Measurements from ENCODE around the gene SH3RF3. TPM values are rescaled to one million over a fixed set of nuclear protein-coding genes. Genes with fewer than 3 reads are reported as not detected.

The SH3RF3 gene
- total and polyA plus RNA-seq, 2 of the 13 experiments (the other 11 are each of a cell fraction or from before 2014, with no cell fraction given): 0.04 TPM; not detected in 1

DNA sequence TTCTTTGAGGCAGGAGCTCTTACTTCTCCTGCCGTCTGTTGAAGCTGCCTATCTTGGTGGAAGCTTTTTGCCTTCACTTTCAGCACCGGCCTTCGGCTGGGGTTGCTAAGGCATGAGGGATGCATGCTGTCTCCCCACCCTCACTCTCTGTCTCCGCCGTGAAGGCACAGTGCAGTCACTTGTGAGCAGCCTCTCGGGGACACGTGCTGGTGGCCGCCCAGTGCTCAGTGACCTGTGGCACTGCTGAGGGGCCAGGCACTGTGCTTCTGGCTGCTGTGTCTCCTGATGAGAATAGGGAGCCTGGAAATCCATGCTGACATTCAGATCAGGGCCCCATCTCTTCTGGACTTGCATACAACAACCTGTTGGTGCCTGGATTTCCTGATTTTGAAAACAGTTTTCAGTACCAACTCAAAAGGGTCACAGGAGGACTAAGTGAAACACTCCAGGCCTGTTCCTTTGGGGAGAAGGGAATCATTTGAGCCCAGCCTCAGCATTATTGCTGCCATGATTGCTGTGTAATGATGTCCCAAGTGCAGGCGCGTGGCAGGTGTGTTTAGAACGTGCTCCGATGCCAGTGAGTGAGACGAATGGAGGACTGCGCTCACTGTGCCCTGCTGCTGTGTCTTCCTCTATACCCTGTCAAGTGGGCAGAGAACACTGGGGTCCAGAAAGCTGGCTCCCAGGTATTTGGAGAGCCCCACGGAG lies 266.6 kb downstream of the SH3RF3 start:
- Histone ChIP-seq H3K79me2 (ENCODE audit: insufficient read depth, low read length) (no peaks in the 10 kb centered on the region), H3K27me3 (ENCODE audit: control insufficient read depth in 1 of 2, insufficient read depth in 2 of 2, low read length in 2 of 2) (peaks cover 0 to 3% of the 10 kb centered on the region in 2 experiments; a peak in 1 of 5 replicates), H3K4me2 (ENCODE audit: low read depth, low read length) (no peak overlapping the region), H3K4me3 (replicated peaks in 1 of 3; ENCODE audit: insufficient read depth in 1 of 3, low read depth in 2 of 3, low read length in 3 of 3) (no peak overlapping the region), H4K20me1 (ENCODE audit: insufficient read depth, low read length) (no peaks in the 10 kb centered on the region), H3K27ac (ENCODE audit: extremely low read length, insufficient read depth, low read length) (no peak overlapping the region), H3K4me1 (ENCODE audit: insufficient read depth, low read length) (no peaks in the 10 kb centered on the region), H3K9me3 (ENCODE audit: low read length) (no peaks in the 10 kb centered on the region), H3K9ac (ENCODE audit: insufficient read depth, low read depth, low read length) (no peak overlapping the region), H2AFZ (ENCODE audit: low read length) (no peak overlapping the region), H3K36me3 (replicated peaks in 1 of 2; ENCODE audit: control insufficient read depth in 1 of 2, insufficient read depth in 2 of 2, low read length in 2 of 2) (no peaks in the 10 kb centered on the region)
- no peak for ATAC-seq
- in situ Hi-C loops (cut with HindIII; ENCODE audit: extremely low pct_ligation_motif_present, low pct_unique_long_range_greater_than_20kb) (no loop called here), intact Hi-C loops (cut with micrococcal nuclease; ENCODE audit: unreplicated experiment) (loop anchor here (1.0 kb wide), 1 partner anchor 267 kb away; no protein-coding TSS in a partner anchor)
- CTCF ChIA-PET (ENCODE audit: low intra/inter-chr PET ratio, low total read pairs): no interaction called here
- no TSS peak for BruUV-seq (replicated peaks)
- no peak for FAIRE-seq
- no peak for DNase-seq (ENCODE audit: low spot score)
- POLR2A ChIA-PET: no interaction called here
- TF ChIP-seq NFE2L1 (CRISPR knock-in tag; IDR thresholded peaks at IDR 0.05; ENCODE audit: borderline replicate concordance) (no peak), ZBTB7A (CRISPR knock-in tag; IDR thresholded peaks at IDR 0.05) (no peak), ZNF180 (CRISPR knock-in tag; IDR thresholded peaks at IDR 0.05; ENCODE audit: borderline replicate concordance, low read depth) (no peak), ARID2 (CRISPR knock-in tag; IDR thresholded peaks at IDR 0.05; ENCODE audit: borderline replicate concordance) (no peak), FOXO1 (CRISPR knock-in tag; IDR thresholded peaks at IDR 0.05) (no peak), ZNF431 (CRISPR knock-in tag; IDR thresholded peaks at IDR 0.05; ENCODE audit: borderline replicate concordance, low read depth) (no peak), RBAK (CRISPR knock-in tag; IDR thresholded peaks at IDR 0.05) (no peak), RXRB (CRISPR knock-in tag; IDR thresholded peaks at IDR 0.05; ENCODE audit: borderline replicate concordance) (no peak), SRSF1 (optimal IDR thresholded peaks at IDR 0.05; ENCODE audit: low read depth, low read length) (no peak)
- TF ChIP-seq, protein P1, sequence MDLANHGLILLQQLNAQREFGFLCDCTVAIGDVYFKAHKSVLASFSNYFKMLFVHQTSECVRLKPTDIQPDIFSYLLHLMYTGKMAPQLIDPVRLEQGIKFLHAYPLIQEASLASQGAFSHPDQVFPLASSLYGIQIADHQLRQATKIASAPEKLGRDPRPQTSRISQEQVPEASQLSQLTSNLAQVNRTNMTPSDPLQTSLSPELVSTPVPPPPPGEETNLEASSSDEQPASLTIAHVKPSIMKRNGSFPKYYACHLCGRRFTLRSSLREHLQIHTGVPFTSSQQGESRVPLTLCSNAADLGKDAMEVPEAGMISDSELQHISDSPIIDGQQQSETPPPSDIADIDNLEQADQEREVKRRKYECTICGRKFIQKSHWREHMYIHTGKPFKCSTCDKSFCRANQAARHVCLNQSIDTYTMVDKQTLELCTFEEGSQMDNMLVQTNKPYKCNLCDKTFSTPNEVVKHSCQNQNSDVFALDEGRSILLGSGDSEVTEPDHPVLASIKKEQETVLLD (CRISPR knock-in tag; IDR thresholded peaks at IDR 0.05; ENCODE audit: low read depth): no peak
- TF ChIP-seq, protein P2, sequence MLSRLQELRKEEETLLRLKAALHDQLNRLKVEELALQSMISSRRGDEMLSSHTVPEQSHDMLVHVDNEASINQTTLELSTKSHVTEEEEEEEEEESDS (CRISPR knock-in tag; IDR thresholded peaks at IDR 0.05; ENCODE audit: borderline replicate concordance): no peak
- TF ChIP-seq, protein P3, sequence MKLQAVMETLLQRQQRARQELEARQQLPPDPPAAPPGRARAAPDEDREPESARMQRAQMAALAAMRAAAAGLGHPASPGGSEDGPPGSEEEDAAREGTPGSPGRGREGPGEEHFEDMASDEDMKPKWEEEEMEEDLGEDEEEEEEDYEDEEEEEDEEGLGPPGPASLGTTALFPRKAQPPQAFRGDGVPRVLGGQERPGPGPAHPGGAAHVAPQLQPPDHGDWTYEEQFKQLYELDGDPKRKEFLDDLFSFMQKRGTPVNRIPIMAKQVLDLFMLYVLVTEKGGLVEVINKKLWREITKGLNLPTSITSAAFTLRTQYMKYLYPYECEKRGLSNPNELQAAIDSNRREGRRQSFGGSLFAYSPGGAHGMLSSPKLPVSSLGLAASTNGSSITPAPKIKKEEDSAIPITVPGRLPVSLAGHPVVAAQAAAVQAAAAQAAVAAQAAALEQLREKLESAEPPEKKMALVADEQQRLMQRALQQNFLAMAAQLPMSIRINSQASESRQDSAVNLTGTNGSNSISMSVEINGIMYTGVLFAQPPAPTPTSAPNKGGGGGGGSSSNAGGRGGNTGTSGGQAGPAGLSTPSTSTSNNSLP (IDR thresholded peaks at IDR 0.05; ENCODE audit: low read depth, low read length): no peak
- TF ChIP-seq, protein P4, sequence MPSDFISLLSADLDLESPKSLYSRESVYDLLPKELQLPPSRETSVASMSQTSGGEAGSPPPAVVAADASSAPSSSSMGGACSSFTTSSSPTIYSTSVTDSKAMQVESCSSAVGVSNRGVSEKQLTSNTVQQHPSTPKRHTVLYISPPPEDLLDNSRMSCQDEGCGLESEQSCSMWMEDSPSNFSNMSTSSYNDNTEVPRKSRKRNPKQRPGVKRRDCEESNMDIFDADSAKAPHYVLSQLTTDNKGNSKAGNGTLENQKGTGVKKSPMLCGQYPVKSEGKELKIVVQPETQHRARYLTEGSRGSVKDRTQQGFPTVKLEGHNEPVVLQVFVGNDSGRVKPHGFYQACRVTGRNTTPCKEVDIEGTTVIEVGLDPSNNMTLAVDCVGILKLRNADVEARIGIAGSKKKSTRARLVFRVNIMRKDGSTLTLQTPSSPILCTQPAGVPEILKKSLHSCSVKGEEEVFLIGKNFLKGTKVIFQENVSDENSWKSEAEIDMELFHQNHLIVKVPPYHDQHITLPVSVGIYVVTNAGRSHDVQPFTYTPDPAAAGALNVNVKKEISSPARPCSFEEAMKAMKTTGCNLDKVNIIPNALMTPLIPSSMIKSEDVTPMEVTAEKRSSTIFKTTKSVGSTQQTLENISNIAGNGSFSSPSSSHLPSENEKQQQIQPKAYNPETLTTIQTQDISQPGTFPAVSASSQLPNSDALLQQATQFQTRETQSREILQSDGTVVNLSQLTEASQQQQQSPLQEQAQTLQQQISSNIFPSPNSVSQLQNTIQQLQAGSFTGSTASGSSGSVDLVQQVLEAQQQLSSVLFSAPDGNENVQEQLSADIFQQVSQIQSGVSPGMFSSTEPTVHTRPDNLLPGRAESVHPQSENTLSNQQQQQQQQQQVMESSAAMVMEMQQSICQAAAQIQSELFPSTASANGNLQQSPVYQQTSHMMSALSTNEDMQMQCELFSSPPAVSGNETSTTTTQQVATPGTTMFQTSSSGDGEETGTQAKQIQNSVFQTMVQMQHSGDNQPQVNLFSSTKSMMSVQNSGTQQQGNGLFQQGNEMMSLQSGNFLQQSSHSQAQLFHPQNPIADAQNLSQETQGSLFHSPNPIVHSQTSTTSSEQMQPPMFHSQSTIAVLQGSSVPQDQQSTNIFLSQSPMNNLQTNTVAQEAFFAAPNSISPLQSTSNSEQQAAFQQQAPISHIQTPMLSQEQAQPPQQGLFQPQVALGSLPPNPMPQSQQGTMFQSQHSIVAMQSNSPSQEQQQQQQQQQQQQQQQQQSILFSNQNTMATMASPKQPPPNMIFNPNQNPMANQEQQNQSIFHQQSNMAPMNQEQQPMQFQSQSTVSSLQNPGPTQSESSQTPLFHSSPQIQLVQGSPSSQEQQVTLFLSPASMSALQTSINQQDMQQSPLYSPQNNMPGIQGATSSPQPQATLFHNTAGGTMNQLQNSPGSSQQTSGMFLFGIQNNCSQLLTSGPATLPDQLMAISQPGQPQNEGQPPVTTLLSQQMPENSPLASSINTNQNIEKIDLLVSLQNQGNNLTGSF (CRISPR knock-in tag; IDR thresholded peaks at IDR 0.05): no peak
- 64% methylated on average over 14 of the region's 15 CpGs for WGBS (ENCODE audit: low lambda C conversion rate)
